Measurements from ENCODE around the gene FARS2.

Gene FARS2

GRCh38 chr6:5276581-5276980 is 15.3 kb downstream of the FARS2 start:
- DNase-seq (ENCODE audit: low spot score): no peak
- no peak overlapping the region for H3K4me3 ChIP-seq
- H3K27ac ChIP-seq: no peak overlapping the region
- TF ChIP-seq CTCF (IDR thresholded peaks at IDR 0.05): no peak

GRCh38 chr6:5277589-5277988 is 16.3 kb downstream of the FARS2 start:
- Histone ChIP-seq H3K4me3 (no peak overlapping the region), H3K27ac (no peak overlapping the region)
- DNase-seq (ENCODE audit: low spot score): no peak
- TF ChIP-seq CTCF (IDR thresholded peaks at IDR 0.05): no peak

- Histone ChIP-seq H3K27ac (no peak overlapping the region), H3K4me3 (no peak overlapping the region)
- DNase-seq (ENCODE audit: low spot score): no peak
- TF ChIP-seq CTCF (IDR thresholded peaks at IDR 0.05): no peak
Measured at GRCh38 chr6:5278047-5278446, 16.7 kb downstream of the FARS2 start.

GRCh38 chr6:5278565-5279120 is 17.3 kb downstream of the FARS2 start:
- no peak for DNase-seq (ENCODE audit: low spot score)
- TF ChIP-seq CTCF (IDR thresholded peaks at IDR 0.05): no peak
- Histone ChIP-seq H3K27ac (no peak overlapping the region), H3K4me3 (no peak overlapping the region)

GRCh38 chr6:5279891-5280338 is 18.6 kb downstream of the FARS2 start:
- no peak for DNase-seq (ENCODE audit: low spot score)
- no peak overlapping the region for H3K27ac ChIP-seq
- H3K4me3 ChIP-seq: no peak overlapping the region
- no peak for TF ChIP-seq CTCF (IDR thresholded peaks at IDR 0.05)

- H3K4me3 ChIP-seq: no peak overlapping the region
- TF ChIP-seq CTCF (IDR thresholded peaks at IDR 0.05): no peak
- H3K27ac ChIP-seq: no peak overlapping the region
- DNase-seq (ENCODE audit: low spot score): no peak
Measured at GRCh38 chr6:5280920-5281319, 19.6 kb downstream of the FARS2 start.

- no peak for TF ChIP-seq CTCF (IDR thresholded peaks at IDR 0.05)
- H3K4me3 ChIP-seq: no peak overlapping the region
- no peak for DNase-seq (ENCODE audit: low spot score)
- H3K27ac ChIP-seq: no peak overlapping the region
Measured at GRCh38 chr6:5282191-5282623, 20.9 kb downstream of the FARS2 start.

Measured in coronary artery (tissue), 2 donors.